ENCODE measurements around the gene FAM20C.
A peak's percentile ranks its signal among the peaks of the same experiment; 100 is the strongest.

Gene FAM20C

DNA sequence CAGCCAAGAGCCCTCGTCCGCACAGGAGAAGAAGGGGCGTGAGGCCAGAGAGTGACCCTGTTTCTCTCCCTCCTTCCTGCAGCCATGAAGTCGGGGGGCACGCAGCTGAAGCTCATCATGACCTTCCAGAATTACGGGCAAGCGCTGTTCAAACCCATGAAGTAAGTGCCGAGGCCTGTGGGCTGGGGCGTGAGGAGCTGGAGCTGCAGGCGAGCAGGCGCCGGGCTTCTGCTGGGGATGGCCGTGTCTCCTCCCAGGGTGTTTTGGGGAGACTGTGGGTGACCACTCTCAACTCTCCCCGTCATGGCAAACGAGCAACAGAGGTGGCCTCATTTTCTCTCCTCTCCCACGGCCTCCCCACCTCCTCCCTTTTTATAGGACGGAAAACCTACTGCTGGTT, 16.4 kb downstream of the FAM20C start:
- no peak for DNase-seq (ENCODE audit: low read depth in 2 of 2)

- DNase-seq (ENCODE audit: low read depth in 2 of 2): no peak
These were observed 17.0 kb downstream of the FAM20C start for GRCh38 chr7:209416-209815.

- no peak for DNase-seq (ENCODE audit: low read depth in 2 of 2)
These were observed 17.5 kb downstream of the FAM20C start for GRCh38 chr7:209906-210305.

DNA sequence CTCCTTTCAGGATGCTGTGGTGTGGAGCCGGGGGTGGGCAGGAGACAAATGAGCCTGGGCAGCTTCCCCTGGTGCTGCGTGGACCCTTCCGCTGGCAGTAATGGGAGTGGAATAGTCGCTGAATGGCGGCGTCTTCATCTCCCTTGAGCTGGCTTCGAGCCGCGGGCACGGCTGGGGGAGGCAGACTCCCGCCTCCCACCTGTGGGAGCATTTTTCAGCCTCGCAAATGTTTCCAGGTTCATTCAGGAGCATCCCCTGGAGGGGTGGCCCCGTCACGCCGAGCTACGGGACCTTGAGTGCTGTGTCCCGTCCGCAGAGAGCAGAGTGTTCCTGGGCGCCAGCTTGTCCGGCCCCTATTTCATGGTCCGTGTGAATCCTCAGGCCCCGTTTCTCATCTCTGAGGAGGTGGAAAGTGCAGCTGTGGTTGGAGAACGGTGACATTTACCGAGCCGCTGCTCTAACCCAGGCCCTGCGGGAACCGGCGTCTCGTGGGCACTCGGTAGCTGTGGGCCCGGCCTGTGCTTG, 18.1 kb downstream of the FAM20C start:
- no peak for DNase-seq (ENCODE audit: low read depth in 2 of 2)

- no peak for DNase-seq (ENCODE audit: low read depth in 2 of 2)
These were observed 18.8 kb downstream of the FAM20C start for GRCh38 chr7:211033-211714.

GRCh38 chr7:211715-212058, 19.3 kb downstream of the FAM20C start:
- DNase-seq (ENCODE audit: low read depth in 2 of 2): no peak

GRCh38 chr7:212754-213153, 20.4 kb downstream of the FAM20C start:
- no peak for DNase-seq (ENCODE audit: low read depth in 2 of 2)

- DNase-seq (ENCODE audit: low read depth in 2 of 2): no peak
These were observed 21.1 kb downstream of the FAM20C start for GRCh38 chr7:213324-213993.

DNA sequence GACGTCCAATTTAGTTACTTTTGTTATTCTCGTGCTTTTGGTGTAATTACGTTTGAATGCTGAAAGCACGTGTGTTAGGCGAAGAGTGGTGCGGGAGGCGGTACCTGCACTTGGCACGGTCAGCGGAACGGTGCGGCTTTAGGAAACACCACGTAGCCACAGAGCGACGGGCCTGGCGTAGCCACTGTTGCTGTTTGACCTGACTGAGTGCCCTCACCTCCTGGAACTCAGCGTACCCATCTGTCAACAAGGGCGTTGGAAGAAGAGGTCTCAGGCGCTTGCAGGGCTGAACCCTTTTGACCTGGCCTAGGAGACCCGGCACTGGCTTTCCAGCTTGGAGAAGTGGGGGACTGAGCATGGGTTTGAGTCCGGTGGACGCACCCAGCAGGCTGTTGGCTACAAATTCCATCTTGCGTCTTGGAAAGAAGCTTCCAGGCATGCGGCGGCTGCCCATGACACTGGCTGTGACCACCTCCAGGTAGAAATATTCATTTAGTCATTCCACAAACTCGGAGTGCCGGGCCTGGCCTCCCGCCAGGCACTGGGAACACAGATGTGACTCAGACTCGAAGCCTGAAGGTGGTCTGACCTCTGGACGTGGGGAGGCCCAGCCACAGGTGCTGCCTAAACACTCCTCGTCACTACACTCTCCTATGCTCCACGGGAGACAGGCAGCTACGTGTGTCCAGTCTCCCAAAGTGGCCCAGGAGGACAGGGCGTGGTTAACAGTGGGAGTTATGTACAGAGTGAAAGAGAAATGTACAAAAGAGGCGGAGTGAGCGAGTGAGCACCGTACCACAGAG, 22.2 kb downstream of the FAM20C start:
- peak in 1 of 2 experiments; percentile 9 for DNase-seq (ENCODE audit: low read depth in 2 of 2)

DNA sequence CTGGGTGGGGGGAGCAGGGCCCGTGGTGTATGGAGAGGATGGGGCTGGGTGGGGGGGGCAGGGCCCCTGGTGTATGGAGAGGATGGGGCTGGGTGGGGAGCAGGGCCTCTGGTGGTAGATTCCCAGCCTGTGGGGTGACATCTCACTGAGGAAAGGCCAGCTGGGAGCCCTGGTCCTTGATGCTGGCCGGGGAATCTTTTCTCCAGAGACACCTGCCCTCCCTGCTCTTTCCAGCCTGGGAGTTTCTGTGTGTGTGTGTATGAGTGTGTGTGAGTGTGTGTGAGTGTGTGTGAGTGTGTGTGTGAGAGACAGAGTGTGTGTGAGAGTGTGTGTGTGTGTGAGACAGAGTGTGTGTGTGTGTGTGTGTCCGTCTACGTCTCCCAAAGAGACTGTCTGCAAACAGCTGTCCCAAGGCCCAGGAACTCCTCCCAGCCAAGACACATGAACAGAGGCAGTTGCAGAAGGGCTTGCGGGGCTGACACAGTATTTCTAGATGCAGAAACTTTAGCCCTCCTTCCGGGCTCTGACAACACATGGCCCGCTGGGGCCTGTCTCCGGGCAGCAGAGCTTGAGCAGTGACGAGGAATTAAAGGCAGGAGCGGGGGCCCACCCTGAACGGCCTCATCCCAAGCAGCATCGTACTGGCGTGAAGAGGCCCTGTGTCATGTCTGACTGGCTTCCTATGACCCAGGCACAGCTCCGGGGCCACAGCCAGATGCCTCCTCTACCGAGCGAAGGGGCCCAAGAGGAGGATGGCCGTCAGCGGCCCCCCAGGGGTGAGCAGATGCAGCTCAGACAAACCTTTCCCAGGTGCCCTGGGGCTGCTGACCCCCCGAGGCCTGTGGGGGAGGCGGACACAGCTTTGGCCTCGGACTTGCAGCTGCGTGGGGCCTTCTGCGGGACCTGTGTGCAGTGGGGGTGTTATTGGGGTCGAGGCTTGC, 24.3 kb downstream of the FAM20C start:
- DNase-seq (ENCODE audit: low read depth in 2 of 2): peak in 1 of 2 experiments; percentile 7

GRCh38 chr7:217781-218180, 25.4 kb downstream of the FAM20C start:
- no peak for DNase-seq (ENCODE audit: low read depth in 2 of 2)

GRCh38 chr7:218316-218715, 25.9 kb downstream of the FAM20C start:
- DNase-seq (ENCODE audit: low read depth in 2 of 2): no peak

- DNase-seq (ENCODE audit: low read depth in 2 of 2): no peak
These were observed 26.7 kb downstream of the FAM20C start for GRCh38 chr7:218896-219580.

DNA sequence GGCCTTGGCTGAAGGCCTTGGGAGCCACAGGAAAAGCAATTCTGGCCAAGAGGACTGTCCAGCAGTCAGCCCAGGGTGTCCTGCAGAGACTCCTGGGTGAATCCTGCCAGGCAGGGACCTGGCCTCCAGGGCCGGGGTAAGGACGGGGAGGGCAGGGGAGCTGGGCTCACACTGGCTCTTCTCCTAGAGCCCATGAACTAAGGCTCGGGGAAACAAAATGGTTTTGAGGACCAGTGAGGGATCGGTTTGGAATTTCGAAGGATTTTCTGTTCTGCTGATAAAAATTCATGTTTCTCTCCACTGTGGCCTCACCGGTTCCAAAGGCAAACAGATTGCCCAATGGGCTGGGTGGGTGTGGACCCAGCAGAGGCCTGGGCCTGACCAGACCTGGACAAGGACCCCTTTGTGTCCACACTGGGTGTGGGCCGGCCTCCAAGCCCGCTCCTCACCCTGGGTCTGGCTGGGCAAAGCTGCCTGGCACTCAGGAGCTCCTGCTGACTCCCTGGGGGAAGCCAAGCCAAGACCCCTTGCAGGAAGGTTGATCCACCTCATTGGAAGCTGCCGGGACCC, 27.3 kb downstream of the FAM20C start:
- no peak for DNase-seq (ENCODE audit: low read depth in 2 of 2)

GRCh38 chr7:220151-220841, 27.9 kb downstream of the FAM20C start:
- no peak for DNase-seq (ENCODE audit: low read depth in 2 of 2)

DNA sequence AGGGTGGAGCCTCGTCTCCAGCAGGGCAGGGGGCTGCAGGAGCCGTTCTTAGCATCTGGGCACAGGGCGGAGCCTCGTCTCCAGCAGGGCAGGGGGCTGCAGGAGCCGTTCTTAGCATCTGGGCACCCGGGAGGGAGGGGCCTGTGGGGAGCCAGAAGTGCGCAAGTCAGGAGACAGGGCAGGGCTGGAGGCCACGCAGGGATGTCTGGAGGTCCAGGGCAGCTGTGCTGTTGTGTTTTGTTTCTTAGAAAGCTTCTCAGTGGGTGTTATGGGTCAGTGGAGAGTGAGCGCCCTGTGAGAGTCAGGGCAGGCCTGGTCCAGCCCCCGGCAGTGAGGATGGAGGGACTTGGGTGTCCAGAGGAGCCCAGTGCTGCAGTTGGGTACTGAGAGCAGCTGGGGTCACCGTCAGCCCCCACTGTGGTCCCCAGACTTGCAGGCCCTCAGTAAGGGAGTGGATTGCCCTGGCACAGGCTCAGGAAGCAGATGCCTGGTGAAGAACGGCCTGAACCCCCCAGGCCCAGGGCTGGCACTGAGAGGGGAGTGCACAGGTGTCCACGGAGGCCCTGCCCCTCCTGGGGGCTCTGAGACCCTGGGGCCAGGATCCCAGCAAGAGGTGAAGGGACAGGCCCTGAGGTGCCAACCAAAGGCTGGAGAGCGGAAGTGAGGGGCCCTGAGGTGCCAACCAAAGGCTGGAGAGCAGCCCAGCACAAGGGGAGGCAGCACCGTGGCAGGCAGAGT, 29.8 kb downstream of the FAM20C start:
- no peak for DNase-seq (ENCODE audit: low read depth in 2 of 2)

- DNase-seq (ENCODE audit: low read depth in 2 of 2): no peak
These were observed 30.3 kb downstream of the FAM20C start for GRCh38 chr7:222716-223041.

DNA sequence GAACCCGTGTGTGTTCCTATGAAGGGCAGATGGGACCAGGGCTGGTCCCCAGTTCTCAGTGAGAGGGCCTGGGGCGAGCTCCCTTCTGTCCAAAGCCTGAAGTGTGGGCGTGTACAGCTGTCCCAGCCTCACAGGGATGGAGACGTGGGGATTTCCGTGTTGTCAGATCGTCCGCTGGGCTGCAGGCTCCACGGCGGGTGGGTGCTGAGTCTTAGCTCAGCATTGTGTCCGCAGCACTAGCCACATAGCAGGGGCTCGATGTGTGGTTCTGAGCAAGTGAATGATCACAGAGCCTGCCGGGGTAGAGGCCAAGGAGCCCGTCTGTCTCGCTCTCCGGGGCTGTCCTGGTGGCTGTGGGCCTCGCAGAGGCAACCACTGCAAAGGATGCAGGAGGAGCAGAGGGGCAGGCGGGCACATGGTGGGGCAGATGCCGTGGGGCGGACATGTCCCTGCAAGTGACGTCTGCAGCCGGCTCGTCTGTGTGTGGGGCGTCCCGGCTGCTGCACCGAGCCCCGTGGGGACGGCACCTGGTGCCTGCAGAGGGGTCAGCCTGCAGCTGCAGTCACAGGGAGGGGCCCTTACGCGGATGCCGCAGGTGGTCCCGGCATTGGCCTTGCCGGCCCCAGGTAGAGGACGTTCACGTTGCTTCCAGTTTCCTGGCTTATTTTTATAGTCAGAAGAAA, 30.9 kb downstream of the FAM20C start:
- no peak for DNase-seq (ENCODE audit: low read depth in 2 of 2)

DNA sequence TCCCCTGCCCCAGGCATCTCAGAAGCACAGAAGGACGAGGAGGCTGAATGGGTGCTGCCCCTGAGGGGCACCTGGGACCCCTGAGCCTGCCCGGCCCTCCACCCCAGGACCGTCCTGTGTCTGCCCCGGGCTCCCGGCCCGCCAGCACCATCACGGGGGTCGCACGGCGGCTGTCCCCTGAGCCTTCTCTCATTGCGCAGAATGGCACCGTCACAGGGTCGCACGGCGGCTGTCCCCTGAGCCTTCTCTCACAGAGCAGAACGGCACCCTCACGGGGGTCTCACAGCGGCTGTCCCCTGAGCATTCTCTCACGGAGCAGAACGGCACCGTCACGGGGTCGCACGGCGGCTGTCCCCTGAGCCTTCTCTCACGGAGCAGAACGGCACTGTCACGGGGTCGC, 31.5 kb downstream of the FAM20C start:
- DNase-seq (ENCODE audit: low read depth in 2 of 2): no peak
